Activated T-helper 1 cell treated with anti-CD3 and anti-CD28 coated beads, Interleukin-2, amount 50 U/mL, for 16 hours (primary cell): ENCODE results near the gene MLLT10.
A peak's percentile ranks its signal among the peaks of the same experiment; 100 is the strongest.

ENCODE experiments used
- DNase-seq, 2 donors: peaks; one replicate each; pipeline ENCODE4 v3.0.0-alpha.2; 2020; ENCODE audit warnings: low read depth in 1 of 2, low spot score in 1 of 2

MLLT10 gene

DNA sequence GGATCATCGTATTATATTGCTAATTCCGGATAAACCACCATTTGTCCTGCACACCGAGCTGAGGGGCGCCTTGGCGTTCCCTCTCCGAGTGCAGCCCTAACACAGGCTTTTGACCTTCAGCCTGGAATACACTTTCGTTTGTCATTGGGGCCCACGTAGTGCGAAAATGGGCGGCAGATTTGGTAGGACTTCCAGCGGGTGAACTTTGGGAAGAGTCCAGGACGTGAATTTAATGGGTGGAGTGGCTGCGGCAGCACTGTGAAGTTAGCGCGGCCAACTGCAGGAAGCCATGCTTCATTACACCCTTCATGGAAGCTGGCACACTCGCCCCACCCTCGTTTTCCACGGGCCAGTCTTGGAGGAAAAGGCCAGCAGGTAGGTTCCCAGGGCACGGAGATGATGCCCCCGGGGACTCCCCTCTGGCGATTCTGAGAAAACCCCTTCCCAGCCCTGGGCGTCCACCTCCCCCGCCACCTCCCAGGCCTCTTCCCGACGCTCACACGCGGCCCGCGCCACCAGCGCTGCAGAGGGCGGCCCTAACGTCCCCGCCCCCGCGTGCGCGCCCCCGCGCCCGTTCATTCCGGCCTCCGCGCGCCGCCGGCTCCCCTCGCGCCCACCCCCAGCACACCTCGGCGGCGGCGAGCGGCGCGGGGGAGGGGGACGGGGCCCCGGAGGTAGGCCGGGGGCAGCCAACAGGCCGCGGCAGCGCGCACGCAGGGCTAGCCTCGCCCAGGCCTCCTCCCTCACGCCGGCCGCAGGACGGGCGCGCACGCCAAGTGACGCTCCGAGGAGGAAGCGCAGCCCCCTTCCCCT, at the start of gene MLLT10:
TSS of gene MLLT10 (plus strand) at position 766 of the 813 bp plus-strand sequence. CDS start 413 bp downstream, outside the sequence.
- DNase-seq, result peak; percentile 76 to 90

DNA sequence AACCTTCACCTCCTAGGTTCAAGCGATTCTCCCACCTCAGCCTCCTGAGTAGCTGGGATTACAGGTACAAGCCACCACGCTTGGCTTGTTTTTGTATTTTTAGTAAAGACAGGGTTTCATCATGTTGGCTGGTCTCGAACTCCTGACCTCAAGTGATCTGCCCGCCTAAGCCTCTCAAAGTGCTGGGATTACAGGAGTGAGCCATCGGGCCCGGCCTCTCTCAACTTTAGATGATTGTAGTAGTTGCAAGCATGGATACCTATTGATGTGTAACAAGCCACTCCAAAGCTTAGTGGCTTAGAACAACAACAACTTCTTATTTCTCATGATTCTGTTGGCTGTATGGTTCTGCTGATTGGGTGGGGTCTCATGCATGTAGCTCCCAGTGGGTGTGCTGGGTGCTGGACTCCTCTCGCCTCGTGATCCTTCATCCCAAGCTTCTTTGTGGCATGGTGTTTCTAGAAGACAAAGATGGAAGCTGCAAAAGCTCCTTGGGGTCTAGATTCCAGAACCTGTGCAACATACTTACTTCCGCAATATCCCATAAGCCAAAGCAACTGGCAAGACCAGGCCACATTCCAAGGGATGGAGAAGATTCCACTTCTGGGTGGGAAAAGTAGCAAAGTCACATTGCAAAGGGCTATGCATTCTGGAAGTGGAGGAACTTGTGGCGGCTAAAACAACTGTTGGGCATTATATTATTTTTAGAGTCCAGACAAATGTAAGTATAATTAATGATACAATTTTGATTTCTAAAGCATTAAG, 46.4 kb upstream of the MLLT10 start:
- DNase-seq, result no peak

DNA sequence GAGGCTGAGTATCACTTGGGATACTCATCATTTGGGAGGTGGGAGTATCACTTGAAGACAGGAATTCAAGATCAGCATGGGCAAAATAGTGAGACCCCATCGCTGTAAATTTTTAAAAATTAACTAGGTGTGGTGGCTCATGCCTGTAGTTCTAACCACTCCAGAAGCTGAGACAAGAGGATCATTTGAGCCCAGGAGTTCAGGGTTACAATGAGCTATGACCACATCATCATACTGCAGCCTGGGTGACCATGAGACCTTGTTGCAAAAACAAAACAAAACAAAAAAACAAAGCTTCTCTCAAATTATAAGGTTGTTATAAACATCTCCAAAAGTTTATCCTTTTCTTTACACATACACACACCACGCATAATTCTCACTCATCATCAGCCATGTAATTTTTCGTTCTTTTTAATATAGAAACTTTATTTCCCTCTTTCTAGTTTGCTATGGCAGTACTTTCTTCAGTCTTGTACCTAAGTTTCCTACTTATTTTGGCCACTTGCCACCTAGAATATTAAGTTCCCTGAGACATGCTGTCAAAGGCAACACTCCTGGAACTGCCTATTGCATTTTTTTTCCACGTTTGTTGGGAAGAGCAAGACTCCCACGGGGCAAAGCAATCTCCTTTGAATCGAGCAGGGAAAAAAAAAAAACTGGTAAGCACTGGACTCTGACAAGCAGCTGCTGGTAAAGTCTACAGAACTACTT, 45.6 kb upstream of the MLLT10 start:
- DNase-seq, result no peak

- no peak for DNase-seq
Observed at GRCh38 chr10:21488957-21489446, 45.0 kb upstream of the MLLT10 start.

GRCh38 chr10:21490028-21490710, 43.9 kb upstream of the MLLT10 start:
- DNase-seq, result no peak

DNA sequence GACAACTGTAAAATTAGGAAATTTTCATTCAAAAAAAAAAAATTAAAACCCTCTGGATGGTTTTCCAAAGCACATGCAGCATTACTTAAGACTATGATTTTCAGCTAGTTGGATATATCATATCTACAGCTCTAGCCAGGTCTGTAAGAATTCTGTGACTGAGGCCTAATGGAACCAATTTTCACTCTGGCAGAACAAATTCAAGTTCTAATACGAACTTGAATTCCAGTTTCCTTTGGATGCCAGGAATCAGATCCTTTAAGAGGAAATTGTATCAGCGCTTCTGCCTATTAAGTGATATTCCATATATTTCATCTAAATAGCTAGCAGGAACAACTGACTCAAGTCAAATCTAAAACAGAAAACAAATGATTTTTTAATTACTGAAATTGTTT, 43.3 kb upstream of the MLLT10 start:
- no peak for DNase-seq

- DNase-seq, result no peak
Observed at GRCh38 chr10:21492421-21492820, 41.6 kb upstream of the MLLT10 start.

- DNase-seq, result no peak
Observed at GRCh38 chr10:21493784-21494183, 40.2 kb upstream of the MLLT10 start.

DNA sequence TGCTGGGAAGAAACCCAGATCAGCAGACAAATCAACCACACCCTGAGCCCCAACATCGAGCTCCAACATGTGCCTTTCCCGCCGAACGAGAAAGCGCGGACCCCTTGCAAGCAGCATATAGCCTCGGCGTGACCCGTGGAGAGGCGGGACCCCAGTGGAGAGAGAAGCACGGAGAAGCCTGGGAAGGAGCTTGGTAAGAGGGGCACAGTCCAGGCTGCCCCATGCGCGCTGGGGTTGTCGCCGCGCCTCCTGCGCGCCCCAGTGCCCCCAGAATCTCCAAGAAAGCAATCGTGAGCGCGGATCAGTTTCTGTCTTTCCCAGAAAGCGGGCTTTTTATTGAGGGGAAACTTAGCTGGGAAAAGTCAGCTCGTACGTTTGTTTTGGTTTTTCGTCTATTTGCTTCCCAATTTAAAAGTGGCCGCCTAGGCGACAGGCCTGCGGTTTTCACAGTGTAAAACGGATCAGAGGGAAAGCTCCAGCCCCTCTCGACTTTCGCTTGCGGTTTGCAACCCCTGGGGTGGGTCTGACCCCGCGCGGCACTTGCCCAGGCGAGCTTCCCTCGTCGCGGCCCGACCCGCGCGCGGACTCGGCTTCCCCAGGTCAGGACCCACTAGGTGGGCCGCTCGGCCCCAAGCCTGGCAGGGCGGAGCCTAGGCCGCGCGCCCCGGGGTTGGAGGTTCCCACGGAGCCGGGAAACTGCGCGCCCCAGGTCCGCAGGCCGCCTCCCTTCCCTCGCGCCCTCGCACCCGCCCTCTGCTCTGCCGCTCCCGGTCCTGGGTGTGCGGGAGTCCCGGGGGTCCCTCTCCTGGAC, 39.6 kb upstream of the MLLT10 start:
- DNase-seq, result no peak

GRCh38 chr10:21495002-21495751, 38.9 kb upstream of the MLLT10 start:
- no peak for DNase-seq

DNA sequence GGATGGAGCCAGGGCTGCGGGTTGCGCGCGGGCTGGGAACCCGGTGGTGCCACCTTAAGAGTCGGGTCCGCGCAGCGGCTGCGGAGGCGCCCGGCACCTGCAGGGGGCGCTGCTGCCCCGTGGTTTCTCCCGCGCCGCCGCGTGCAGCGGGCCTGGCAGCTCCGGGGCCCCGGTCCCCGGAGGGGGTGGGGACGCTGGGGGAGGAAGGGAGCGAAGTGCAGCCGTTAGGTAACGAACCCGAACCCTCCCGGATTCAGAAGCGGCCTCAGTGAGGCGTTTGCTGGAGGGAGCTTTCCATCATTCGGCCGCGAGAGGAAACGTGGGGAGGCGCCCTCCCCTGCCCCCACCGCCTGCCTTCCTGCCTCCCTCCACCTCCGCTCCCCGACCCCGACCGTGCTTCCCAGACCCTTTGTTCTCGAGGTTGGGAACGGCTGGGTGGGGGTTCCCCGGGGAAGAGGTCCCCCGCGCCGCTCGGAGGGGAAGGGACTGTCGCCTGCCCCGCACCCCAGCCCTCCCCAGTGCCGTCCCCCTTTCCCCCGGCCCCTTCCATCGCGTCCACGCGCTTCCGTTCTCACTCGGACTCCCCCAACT, 38.2 kb upstream of the MLLT10 start:
- DNase-seq, result peak; percentile 80 to 82

DNA sequence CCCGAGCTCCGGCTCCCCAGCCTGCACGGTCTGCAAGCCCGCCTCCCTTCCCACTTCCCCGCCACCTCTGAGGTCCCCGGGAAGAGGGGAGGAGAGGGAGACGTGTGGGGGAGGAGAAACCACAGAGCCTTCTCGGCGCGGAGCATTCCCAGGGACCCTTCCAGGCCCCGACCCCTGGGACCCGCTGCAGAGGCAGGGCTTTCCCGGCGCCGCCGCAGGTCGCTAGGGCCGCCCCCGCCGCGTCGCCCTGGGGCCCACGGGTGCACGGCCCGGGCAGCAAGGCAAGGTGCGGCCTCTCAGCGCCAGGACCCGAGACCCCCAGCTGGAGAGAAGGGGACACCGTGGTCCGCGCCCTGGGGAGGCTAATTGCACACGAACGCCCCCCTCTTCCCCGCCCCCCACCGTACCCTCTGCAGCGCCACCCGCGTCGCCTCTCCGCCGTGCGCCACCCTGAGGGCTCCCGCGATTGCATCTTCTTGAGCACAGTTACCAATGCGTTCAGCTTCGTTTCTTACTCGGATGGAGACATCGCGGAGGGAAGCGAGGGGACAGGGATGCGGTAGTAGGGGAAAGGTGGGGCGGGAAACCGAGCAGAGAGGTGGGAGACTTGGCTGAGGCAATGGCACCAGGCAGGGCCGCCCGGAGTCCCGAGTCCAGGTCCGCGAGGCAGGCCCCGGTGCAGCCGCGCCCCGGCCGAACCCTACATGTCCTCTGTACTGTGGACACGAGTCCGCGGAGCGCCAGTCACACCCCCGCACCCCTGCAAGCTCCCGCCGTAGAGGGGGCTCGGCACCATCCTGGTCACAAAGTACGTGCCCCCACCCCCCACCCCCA, 37.5 kb upstream of the MLLT10 start:
- DNase-seq, result no peak

DNA sequence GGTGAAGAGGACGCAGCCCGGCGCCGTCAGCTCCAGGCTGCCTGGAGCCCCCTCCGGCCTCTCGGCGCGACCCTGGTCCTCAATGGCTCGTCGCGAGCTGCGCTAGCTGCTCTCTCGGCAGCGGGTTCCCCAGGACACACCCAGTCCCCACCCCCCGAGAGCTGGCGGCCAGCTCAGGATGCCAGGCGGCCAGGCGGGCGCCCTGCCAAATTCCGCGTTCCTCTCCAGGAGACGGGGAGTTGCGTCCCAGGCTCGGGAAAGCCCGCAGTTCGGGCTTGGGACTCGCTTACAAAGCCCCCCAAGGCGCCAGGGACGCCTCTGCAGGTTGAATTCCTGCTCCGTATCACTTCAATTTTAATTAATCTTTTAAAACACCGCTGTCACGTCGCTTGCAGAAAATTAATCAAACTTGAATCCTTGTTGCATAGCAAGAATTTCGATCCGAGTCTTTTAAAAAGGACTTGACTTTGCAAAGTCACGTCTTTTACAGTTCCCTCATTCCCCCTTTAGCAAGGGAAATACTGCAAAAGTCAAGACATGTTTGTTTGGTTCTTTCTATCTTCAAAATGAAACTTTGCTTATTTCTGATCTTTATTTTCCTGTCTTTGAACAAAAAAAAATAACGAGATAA, 36.7 kb upstream of the MLLT10 start:
- DNase-seq, result no peak

DNA sequence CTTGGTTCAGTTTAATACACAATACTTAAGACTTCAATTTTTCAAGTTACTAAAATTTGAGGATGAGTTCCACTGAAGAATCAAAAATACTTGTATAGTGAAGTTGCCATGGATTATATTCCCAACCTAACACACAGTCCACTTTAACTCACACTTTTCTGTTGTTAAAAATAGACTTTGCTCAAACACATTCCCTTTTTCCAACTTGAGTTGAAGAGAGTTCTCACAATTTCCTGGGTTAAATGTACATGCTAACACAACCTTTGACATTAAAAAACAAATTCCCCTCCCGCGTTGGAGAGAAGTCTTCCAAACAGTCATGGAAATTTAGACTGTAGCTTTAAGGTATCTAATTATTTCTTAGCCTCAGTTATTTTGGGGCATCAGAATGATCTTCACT, 35.7 kb upstream of the MLLT10 start:
- no peak for DNase-seq

DNA sequence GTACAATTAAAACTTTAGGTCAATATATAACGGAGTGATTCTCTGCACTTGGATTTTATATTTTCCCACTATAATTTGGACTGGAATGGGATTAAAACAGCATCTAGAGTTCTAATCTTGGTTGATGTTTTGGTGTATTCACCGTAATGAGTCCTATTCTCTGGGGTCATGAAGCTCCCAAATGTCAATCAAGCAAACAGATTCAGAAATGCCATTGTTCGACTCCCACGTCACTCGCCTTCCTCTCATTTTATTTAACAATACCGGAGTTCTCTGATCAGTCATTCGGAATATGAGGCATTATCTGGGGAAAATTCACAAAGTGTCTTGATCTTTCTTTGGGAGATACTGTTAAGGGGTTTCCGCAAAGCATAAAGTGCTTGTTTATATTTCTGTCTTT, 35.0 kb upstream of the MLLT10 start:
- no peak for DNase-seq

DNA sequence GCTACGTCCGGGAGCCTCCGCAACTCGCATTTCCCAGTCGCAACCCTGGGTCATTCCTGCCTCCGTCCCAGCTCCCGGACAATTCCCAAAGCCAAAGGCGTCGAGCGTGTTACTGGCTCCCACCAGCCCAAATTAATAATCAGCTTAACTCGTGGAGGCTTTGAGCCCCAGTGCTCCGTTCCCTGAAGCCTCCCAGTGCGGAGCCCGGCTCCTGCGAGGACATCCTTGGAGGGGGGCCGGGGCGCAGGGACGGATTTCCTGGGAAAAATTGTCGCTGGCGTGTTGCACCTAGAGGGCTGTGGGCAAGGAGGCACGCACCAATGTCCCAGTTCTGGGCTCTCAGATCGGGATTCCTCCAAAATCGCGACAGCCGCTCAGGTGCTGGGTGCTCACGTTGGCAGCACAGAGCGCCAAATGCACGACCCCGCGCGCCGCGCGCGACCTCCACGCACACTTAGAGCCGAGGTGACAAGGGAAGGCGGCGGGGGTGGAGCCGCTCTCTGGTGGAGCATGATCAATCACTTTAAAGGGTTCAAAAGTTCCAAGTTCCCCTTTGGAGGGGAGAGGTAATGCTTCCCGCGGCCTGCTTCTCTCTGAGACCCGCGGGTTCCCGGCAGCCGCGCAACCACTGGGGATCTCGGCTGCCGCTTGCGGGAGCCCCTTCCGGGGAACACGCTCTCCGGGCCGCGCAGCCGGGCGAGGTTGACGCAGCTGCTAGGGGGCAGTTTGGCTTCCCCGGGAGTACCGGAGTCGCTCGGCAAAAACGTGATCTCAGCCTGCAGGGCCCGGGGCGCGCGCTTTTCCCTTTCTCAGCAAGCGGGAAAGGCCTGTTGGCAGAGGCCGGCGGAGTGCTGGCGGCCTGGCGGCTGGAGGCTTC, 34.1 kb upstream of the MLLT10 start:
- no peak for DNase-seq

GRCh38 chr10:21500578-21500910, 33.5 kb upstream of the MLLT10 start:
- no peak for DNase-seq
